GM23248 (cell line): ENCODE measurements around the gene MOAP1.

Experiments used
- EZH2 ChIP-seq: fragments of 200-600 bp; sonication (generic); IDR thresholded peaks from 2 replicates; pipeline ENCODE4 v1.6.1; 2018; ENCODE audit warnings: antibody characterized with exemption, mild to moderate bottlenecking; ENCODE audit not compliant: insufficient read depth, poor library complexity, severe bottlenecking
- EZH2phosphoT487 ChIP-seq: fragments of 200-600 bp; sonication (generic); IDR thresholded peaks from 2 replicates; pipeline ENCODE4 v1.6.1; 2018; ENCODE audit warnings: antibody characterized with exemption, moderate library complexity, mild to moderate bottlenecking, low read depth; ENCODE audit not compliant: insufficient read depth

DNA sequence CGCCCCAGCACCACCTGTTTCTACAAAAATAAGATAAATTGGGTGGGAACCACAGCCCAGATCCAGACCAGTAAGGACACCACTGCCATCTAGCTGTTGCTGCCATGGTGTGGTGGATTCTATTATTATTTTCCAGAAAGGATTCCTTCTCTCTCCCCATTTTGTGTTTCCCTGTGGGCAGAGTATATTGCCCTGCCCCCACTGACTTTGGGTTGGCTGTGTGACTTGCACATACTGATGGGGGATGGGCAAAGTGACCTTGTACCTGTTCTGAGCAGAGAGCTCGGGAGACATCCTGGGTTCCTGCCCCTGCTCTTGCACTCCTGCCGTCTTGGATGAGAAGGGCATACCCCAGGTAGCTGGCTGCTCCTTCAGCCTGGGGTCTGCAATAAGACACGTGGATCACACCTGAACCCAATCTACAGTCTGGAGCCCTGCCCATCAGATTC lies 24.3 kb downstream of the MOAP1 start:
- TF ChIP-seq EZH2 (no peak), EZH2phosphoT487 (no peak)
